ENCODE results near the gene CRADD.

DNA sequence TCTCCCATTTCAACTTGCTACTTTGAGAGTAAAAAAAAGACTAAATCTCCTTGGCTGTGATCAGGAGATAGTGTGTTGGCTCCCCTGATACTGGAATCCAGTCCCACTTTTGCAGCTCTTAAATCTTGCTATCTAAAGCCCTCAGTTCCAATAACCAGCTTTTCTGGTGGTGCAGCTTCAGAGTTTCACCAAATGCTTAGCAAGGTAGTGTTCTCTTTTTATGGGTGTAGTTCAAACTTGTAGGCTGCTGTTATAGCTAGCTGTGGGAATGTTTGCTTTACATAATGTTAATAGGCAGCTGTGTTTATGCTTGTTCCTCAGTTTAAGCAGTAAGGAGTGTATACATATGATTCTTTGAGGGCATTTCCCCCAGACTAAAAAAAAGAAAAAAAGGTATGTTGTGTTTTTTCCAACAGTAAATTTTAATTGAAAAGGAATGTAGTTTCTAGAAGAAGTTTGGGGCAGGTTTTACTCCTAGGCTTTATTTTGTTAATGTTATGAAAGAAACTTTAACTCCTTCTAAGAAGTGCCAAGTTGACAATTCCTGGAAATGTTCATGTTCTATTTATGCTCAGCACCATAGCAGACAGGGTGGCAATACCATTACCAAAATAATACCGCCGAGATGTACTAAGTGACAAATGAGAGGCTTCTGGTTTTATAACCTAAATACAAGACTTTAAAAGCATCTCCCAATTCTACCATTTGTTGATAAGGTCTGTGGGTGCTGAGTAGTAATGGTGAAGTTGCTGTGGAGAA is 12.1 kb downstream of the CRADD start:
- TF ChIP-seq EZH2 (IDR thresholded peaks at IDR 0.05; ENCODE audit: borderline replicate concordance, insufficient read depth, low read depth, low read length, poor library complexity, severe bottlenecking): no peak
- TF ChIP-seq, protein P1, sequence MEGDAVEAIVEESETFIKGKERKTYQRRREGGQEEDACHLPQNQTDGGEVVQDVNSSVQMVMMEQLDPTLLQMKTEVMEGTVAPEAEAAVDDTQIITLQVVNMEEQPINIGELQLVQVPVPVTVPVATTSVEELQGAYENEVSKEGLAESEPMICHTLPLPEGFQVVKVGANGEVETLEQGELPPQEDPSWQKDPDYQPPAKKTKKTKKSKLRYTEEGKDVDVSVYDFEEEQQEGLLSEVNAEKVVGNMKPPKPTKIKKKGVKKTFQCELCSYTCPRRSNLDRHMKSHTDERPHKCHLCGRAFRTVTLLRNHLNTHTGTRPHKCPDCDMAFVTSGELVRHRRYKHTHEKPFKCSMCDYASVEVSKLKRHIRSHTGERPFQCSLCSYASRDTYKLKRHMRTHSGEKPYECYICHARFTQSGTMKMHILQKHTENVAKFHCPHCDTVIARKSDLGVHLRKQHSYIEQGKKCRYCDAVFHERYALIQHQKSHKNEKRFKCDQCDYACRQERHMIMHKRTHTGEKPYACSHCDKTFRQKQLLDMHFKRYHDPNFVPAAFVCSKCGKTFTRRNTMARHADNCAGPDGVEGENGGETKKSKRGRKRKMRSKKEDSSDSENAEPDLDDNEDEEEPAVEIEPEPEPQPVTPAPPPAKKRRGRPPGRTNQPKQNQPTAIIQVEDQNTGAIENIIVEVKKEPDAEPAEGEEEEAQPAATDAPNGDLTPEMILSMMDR (IDR thresholded peaks at IDR 0.05): no peak
